Activated naive CD8-positive, alpha-beta T cell treated with anti-CD3 and anti-CD28 coated beads for 36 hours (primary cell): Measurements from ENCODE around the gene PRKCH. TPM values are rescaled to one million over a fixed set of nuclear protein-coding genes. Genes with fewer than 3 reads are reported as not detected.

Experiments used
- DNase-seq: peaks from one replicate; pipeline ENCODE4 v3.0.0; 2021
- H3K27ac Mint-ChIP-seq: one replicate; pipeline ENCODE4 v1.8.0; 2022; ENCODE audit warnings: mild to moderate bottlenecking, moderate library complexity, mixed read lengths
- H3K27me3 Mint-ChIP-seq: one replicate; pipeline ENCODE4 v1.8.0; 2022; ENCODE audit warnings: mild to moderate bottlenecking, mixed read lengths
- H3K36me3 Mint-ChIP-seq: one replicate; pipeline ENCODE4 v1.8.0; 2021; ENCODE audit warnings: mild to moderate bottlenecking, mixed read lengths
- H3K4me1 Mint-ChIP-seq: one replicate; pipeline ENCODE4 v1.8.0; 2021; ENCODE audit warnings: mixed read lengths
- H3K4me3 Mint-ChIP-seq: one replicate; pipeline ENCODE4 v1.8.0; 2022; ENCODE audit warnings: mild to moderate bottlenecking, moderate library complexity, mixed read lengths
- H3K9me3 Mint-ChIP-seq: one replicate; pipeline ENCODE4 v1.8.0; 2022; ENCODE audit warnings: mixed read lengths
- total RNA-seq, 2 experiments: library from RNA; stranded (reverse); gene quantifications; one replicate each; pipeline ENCODE4 v1.2.3, GENCODE V29; 2021

PRKCH gene
- total RNA-seq, 2 experiments from 2014 or later: 176 to 177 TPM

DNA sequence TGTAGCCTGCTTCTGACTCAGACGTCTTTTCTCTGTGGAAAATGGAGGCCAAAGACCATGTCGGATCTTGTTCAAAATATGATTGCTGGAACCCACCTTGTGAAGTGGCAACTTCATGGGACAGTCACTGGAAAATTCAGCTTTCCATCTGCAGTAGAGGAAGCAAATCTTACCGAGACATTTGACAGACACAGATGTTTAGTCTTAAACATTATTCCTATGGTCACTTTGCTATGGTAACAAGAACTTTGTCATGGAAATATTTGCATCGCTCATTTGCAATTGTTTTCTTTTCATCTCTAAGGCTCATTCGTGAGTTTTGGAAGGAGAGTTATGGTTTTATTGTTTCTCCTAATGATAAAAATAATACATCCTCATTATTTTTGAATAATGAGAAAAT, 275.6 kb downstream of the PRKCH start:
- Mint-ChIP-seq H3K4me3 (no peak overlapping the region), H3K27ac (peak overlapping the region; percentile 75), H3K36me3 (peaks cover 9% of the 10 kb centered on the region), H3K27me3 (no peaks in the 10 kb centered on the region), H3K4me1 (peaks cover 54% of the 10 kb centered on the region), H3K9me3 (peaks cover 5% of the 10 kb centered on the region)
- no peak for DNase-seq

DNA sequence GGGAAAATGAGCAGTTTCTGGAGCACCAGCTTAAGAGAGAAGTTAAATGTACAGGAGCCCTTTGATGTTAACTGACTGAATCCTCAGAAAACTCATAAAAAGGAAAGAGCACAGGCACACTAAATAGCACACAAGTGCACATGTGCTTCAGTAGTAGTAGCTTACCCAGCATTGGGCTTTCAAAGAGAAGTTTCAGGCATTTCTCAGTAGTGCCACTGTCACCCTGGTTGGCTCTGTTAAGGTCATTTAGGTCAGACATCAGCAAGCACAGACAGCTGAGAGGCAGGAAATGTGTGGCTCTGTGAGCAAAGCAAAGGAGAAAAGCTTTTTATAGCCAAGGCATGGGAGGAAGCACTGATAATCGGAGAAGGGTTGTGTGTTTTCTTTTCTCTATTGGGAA, 277.6 kb downstream of the PRKCH start:
- H3K9me3 Mint-ChIP-seq: no peaks in the 10 kb centered on the region
- H3K4me1 Mint-ChIP-seq: peaks cover 38% of the 10 kb centered on the region
- H3K36me3 Mint-ChIP-seq: no peaks in the 10 kb centered on the region
- H3K27me3 Mint-ChIP-seq: no peaks in the 10 kb centered on the region
- H3K27ac Mint-ChIP-seq: peak overlapping the region; percentile 80
- H3K4me3 Mint-ChIP-seq: peak overlapping the region; percentile 6
- peak; percentile 29 for DNase-seq

DNA sequence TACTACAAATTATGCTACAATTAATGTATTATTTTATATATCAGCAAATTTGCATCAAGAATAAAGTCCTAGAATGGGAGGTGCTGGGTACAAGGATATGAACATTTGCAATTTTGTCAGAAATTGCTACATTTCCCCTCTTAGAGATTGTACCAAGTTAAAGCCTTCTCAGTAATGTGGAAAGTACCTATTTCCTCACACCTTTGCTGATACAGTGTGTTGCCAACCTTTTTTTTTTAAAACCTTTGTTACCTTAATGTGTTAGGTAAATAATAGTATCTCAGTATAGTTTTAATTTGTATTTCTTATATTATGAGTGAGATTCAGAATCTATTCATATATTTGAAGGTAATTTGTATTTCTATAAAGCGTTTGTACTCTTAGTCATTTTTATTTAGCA, 278.6 kb downstream of the PRKCH start:
- DNase-seq: no peak
- Mint-ChIP-seq H3K27me3 (no peaks in the 10 kb centered on the region), H3K36me3 (no peaks in the 10 kb centered on the region), H3K27ac (no peak overlapping the region), H3K4me3 (no peak overlapping the region), H3K9me3 (no peaks in the 10 kb centered on the region), H3K4me1 (peaks cover 29% of the 10 kb centered on the region)

Other genes starting within 250 kb of the PRKCH start
- 1 to 10 TPM; 1.8 to 2.0 TPM for gene TMEM30B, start 40.2 kb upstream of the PRKCH start, total RNA-seq